ENCODE data around the gene CADPS.

DNA sequence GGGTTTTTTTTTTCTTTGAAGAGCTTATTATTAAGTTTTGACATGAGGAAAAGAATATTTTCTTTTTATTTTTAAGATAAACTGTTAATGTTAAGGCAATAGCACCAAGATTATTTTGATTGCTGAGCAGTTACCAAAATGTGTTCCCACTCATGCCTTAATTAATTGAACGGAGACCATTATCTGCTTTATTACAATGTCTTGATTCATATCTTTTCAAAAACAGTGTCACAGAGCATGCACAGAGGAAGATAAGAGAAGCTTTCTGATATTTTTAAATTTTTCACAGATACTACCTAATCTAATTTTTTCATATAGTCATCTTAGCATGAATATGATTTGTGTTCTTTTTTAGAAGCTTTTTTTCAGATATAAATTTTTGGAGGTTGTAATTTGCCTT, 395.2 kb downstream of the CADPS start:
- TF ChIP-seq, protein P1, sequence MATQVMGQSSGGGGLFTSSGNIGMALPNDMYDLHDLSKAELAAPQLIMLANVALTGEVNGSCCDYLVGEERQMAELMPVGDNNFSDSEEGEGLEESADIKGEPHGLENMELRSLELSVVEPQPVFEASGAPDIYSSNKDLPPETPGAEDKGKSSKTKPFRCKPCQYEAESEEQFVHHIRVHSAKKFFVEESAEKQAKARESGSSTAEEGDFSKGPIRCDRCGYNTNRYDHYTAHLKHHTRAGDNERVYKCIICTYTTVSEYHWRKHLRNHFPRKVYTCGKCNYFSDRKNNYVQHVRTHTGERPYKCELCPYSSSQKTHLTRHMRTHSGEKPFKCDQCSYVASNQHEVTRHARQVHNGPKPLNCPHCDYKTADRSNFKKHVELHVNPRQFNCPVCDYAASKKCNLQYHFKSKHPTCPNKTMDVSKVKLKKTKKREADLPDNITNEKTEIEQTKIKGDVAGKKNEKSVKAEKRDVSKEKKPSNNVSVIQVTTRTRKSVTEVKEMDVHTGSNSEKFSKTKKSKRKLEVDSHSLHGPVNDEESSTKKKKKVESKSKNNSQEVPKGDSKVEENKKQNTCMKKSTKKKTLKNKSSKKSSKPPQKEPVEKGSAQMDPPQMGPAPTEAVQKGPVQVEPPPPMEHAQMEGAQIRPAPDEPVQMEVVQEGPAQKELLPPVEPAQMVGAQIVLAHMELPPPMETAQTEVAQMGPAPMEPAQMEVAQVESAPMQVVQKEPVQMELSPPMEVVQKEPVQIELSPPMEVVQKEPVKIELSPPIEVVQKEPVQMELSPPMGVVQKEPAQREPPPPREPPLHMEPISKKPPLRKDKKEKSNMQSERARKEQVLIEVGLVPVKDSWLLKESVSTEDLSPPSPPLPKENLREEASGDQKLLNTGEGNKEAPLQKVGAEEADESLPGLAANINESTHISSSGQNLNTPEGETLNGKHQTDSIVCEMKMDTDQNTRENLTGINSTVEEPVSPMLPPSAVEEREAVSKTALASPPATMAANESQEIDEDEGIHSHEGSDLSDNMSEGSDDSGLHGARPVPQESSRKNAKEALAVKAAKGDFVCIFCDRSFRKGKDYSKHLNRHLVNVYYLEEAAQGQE (IDR thresholded peaks at IDR 0.05; ENCODE audit: insufficient replicate concordance, low read depth), result no peak
- no peak for TF ChIP-seq POLR2AphosphoS5 (IDR thresholded peaks at IDR 0.05; ENCODE audit: low read depth)
- TF ChIP-seq, protein P2, sequence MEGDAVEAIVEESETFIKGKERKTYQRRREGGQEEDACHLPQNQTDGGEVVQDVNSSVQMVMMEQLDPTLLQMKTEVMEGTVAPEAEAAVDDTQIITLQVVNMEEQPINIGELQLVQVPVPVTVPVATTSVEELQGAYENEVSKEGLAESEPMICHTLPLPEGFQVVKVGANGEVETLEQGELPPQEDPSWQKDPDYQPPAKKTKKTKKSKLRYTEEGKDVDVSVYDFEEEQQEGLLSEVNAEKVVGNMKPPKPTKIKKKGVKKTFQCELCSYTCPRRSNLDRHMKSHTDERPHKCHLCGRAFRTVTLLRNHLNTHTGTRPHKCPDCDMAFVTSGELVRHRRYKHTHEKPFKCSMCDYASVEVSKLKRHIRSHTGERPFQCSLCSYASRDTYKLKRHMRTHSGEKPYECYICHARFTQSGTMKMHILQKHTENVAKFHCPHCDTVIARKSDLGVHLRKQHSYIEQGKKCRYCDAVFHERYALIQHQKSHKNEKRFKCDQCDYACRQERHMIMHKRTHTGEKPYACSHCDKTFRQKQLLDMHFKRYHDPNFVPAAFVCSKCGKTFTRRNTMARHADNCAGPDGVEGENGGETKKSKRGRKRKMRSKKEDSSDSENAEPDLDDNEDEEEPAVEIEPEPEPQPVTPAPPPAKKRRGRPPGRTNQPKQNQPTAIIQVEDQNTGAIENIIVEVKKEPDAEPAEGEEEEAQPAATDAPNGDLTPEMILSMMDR (IDR thresholded peaks at IDR 0.05; ENCODE audit: insufficient read depth, low read length), result no peak
